Ecto neural progenitor cell (in vitro differentiated cells): ENCODE data around the gene KLB.
"Not testable (repeated sequence)": the region's sequence is repeated elsewhere in the genome, so short reads cannot be mapped to it uniquely, and the experiment has no call there.

Experiments
- DNase-seq: peaks from one replicate; pipeline ENCODE4 v3.0.0-alpha.2; 2018; ENCODE audit warnings: low spot score

KLB gene

DNA sequence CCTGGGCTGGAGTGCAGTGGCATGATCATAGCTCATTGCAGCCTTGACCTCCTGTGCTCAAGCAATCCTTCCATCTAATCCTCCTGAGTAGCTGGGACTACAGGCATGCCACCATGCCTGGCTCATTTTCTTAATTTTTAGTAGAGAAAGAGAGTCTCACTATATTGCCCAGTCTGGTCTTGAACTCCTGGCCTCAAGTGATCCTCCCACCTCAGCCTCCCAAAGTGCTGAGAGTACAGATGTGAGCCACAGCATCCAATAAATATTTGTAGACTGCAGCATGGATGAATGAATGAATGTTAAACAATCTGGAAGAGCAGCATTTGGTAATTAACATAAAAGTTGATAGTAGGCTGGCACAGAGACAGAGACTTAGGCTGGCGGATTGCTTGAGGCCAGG is 20.0 kb downstream of the KLB start:
- no peak for DNase-seq

DNA sequence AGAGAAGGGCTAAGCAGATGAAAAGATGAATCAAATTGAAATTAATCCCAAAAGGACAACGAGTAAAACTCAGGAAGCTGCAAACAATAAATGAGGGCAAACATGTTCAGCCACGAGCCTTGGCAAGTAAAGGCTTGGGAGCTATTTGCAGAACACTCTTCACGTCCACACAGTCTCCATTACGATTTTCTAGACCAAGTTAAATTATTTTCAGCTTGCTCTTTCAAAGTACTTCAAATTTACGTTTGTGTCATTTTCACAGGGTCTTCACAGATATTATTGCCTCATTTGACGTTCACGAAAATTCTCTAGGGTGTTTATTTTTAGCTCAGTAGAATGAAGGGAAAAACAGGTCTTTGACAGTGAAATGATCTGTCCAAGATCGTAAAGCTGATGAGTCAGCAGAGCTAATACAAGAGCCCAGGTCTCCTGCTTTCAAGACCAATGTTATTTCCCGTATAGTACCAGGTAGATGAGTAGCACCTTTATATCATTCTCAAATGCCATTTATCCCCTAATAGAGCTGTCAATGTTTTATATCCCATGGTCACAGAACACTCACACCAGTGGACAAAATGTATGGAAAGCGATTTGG is 20.9 kb downstream of the KLB start:
- DNase-seq = no peak

GRCh38 chr4:39429476-39430334 is 23.0 kb downstream of the KLB start:
- DNase-seq = no peak

GRCh38 chr4:39433878-39434492 is 27.3 kb downstream of the KLB start:
- DNase-seq = no peak

- DNase-seq = no peak
Measured at GRCh38 chr4:39435659-39436563, 29.2 kb downstream of the KLB start.

DNA sequence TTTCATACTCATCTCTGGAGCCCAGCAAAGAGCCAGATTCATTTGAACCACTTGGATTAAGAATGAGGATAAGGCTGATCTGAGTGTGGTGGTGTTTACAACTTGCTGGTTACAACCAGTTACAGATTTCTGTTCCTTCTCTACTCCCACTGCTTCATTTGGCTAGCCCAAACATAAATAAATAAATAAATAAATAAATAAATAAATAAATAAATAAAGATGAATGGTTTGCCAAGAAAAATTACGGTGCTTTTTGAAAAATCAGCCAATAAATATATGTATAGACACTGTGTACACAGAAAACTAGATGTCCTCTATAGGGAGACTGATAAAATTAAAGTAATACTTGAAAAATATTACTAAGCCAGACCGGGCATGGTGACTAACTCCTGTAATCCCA is 34.9 kb downstream of the KLB start:
- no peak for DNase-seq

- DNase-seq = no peak
Measured at GRCh38 chr4:39442998-39443397, 36.3 kb downstream of the KLB start.

GRCh38 chr4:39446483-39446841 is 39.7 kb downstream of the KLB start:
- DNase-seq = no peak

GRCh38 chr4:39446842-39447573 is 40.3 kb downstream of the KLB start:
- peak; percentile 79 for DNase-seq

DNA sequence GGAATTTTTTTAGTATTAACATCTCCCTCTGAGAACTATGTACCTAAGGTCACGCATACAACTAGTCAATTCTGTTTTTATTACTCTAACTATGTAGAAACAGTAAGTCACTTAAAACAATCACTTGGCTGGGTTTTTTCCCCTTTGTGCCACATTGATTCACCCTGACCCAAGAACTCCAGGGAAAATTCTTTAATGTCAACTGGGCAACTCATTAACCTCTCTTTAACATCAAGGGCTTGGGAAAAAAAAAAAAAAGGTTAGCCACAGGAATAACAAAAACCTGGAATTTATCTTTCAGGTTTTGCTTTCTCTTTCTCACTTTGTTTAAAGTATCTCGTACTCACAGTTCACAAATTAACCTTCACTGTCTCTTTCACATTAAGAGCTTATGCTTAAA is 43.9 kb downstream of the KLB start:
- no peak for DNase-seq

GRCh38 chr4:39451423-39452023 is 44.8 kb downstream of the KLB start:
- DNase-seq = no peak

DNA sequence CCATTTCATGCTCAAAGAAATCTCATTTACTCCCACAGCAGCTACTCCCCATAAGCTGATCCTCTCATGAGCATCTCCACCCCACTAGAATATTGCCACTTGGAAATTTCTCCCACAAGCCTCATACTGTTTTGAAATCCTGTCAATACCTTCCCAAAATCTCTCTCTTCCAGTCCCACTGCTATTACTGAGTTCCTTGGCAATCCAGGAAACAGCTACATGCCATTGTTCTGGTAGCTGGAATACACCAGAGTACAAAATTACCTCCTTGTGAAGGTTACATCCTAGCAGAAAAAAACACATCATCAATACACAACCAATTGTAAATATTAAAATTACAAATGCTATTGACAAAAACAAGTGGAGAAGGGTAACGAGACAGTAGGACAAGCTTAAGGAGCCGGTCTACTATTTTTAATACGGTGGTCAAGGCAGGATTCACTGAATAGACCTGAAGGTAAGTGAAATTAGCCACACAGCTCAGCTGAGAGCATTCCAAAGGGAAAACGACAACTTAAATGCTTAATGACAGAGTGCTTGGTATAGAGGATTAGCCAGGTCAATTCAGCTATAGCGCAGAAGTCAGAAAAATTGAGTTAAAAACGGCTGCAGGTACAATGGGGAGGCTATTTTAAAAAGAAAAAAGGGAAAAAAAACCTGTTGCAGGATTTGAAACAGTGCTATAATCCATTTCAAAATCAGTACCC is 45.6 kb downstream of the KLB start:
- DNase-seq = no peak

- no peak for DNase-seq
Measured at GRCh38 chr4:39452860-39453587, 46.3 kb downstream of the KLB start.

- no peak for DNase-seq
Measured at GRCh38 chr4:39453738-39454137, 47.0 kb downstream of the KLB start.

GRCh38 chr4:39455486-39455885 is 48.8 kb downstream of the KLB start:
- no peak for DNase-seq

DNA sequence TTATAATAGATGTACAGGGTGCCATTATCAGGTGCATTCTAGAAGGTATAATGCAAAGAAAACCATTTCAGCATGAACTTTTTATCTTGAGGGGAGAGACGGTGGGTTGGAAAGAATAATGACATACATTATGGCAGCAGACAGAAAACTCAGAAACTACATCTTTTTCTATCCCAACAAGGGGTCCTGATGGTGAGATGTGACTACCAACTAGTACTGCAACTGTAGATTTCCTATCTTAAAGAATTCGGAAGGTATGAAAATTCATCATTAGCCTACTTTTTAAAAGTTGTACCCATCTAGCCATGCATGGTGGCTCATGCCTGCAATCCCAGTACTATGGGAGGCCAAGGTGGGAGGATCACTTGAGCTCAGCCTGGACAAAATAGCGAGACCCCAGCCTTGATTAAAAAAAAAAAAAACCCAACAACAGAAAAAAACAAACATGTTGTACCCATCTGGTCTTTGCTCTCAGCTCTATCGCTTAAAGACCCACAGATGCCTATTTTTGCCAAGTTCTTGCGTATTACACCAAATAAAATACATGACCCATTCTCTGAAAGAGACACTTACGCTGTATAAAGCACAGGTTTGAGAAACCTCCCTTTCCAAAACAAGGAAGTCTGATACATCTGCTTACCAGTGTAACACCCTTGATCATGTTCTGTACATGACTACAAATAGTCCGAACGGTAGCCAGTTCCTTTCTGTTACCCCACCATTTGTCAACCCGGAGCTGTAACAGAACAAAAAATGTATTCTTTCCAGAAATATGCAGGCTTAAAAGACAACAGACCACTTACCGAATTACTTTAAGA is 50.4 kb downstream of the KLB start:
- no peak for DNase-seq

DNA sequence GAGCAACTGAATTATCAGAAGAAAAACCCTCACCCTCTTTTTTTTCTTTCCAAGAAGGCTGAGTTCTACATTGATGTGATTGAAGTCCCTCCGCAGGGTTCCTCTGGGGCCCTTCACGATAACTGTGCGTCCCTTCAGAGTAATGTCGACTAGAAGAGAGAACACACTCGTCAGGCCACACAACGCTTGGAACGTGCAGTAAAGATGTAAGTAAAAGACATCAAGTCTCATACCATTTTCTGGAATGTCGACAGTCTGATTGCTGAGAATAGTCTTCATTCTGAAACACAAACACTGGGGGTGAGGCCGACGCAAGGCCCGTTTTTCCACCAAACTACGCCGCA is 51.4 kb downstream of the KLB start:
- not testable (repeated sequence) for DNase-seq

GRCh38 chr4:39458505-39459300 is 52.0 kb downstream of the KLB start, which contains the start of the genes LIAS and RPL9:
TSS of gene LIAS (plus strand) at chr4:39459056. CDS start at chr4:39459118, 62 bp downstream.
TSS of gene RPL9 (minus strand) at chr4:39458922. CDS start at chr4:39458439, 483 bp downstream.
- DNase-seq = peak; percentile 97
